Mammary epithelial cell (primary cell): ENCODE measurements around the gene MARCHF9.

ENCODE experiments used
- EZH2 ChIP-seq: IDR thresholded peaks from 2 replicates; pipeline ENCODE4 v1.6.1; 2012; ENCODE audit warnings: low read length, inconsistent platforms, borderline replicate concordance
- TF ChIP-seq, protein P1 (sequence below), 2 donors: IDR thresholded peaks in 1 of 2; conservative IDR thresholded peaks in 1 of 2; 2 replicates each; pipeline ENCODE4 v1.5.1; 2011 to 2012; ENCODE audit warnings: inconsistent platforms in 2 of 2, low read length in 2 of 2, mild to moderate bottlenecking in 2 of 2, control low read depth in 1 of 2, low read depth in 1 of 2; ENCODE audit not compliant: insufficient read depth in 1 of 2; ENCODE audit errors: extremely low read depth in 1 of 2

DNA sequence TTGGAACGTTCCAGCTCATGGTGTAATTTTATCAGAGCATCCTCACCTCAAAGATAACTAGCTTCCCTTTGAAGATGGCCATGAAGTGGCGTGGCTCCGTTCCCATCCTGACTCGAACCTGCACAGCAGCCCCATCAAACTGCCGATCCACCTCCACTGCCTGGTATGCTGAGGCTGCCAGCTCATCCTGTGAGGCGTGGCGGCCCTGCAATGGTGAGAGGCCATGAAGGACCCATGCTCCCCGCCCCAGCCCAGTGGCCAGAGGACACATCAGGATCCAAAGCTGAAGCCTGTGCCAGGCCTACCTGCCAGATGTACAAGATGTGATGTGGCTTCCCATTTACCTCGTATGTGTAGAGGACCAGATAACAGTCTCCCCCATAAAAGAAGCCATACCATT, 52.4 kb downstream of the MARCHF9 start:
- TF ChIP-seq, protein P1, sequence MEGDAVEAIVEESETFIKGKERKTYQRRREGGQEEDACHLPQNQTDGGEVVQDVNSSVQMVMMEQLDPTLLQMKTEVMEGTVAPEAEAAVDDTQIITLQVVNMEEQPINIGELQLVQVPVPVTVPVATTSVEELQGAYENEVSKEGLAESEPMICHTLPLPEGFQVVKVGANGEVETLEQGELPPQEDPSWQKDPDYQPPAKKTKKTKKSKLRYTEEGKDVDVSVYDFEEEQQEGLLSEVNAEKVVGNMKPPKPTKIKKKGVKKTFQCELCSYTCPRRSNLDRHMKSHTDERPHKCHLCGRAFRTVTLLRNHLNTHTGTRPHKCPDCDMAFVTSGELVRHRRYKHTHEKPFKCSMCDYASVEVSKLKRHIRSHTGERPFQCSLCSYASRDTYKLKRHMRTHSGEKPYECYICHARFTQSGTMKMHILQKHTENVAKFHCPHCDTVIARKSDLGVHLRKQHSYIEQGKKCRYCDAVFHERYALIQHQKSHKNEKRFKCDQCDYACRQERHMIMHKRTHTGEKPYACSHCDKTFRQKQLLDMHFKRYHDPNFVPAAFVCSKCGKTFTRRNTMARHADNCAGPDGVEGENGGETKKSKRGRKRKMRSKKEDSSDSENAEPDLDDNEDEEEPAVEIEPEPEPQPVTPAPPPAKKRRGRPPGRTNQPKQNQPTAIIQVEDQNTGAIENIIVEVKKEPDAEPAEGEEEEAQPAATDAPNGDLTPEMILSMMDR (conservative IDR thresholded peaks at IDR 0.05 in 1 of 2, IDR thresholded peaks at IDR 0.05 in 1 of 2; ENCODE audit: extremely low read depth in 1 of 2, insufficient read depth in 1 of 2, low read depth in 1 of 2, low read length in 2 of 2), result no peak
- no peak for TF ChIP-seq EZH2
